Measurements from ENCODE around the gene AUTS2. TPM values are rescaled to one million over a fixed set of nuclear protein-coding genes. Genes with fewer than 3 reads are reported as not detected.

Gene AUTS2
- total RNA-seq, 1 experiment from 2014 or later = not detected

GRCh38 chr7:70384891-70385290, 786.6 kb downstream of the AUTS2 start:
- Mint-ChIP-seq H3K36me3 (ENCODE audit: insufficient read depth, unreplicated experiment) (no peaks in the 10 kb centered on the region), H3K27ac (ENCODE audit: unreplicated experiment) (no peak overlapping the region), H3K4me1 (ENCODE audit: low read depth, unreplicated experiment) (no peaks in the 10 kb centered on the region), H3K9me3 (ENCODE audit: low read depth, unreplicated experiment) (peaks cover 7% of the 10 kb centered on the region), H3K4me3 (ENCODE audit: low read depth, unreplicated experiment) (no peak overlapping the region), H3K27me3 (ENCODE audit: unreplicated experiment) (no peaks in the 10 kb centered on the region)
- intact Hi-C loops (cut with micrococcal nuclease; ENCODE audit: unreplicated experiment) = no loop called here
- BruUV-seq (replicated peaks) = no TSS peak
- no peak for DNase-seq
- no peak for TF ChIP-seq CTCF (IDR thresholded peaks at IDR 0.05; ENCODE audit: unreplicated experiment)
- CTCF ChIA-PET = no interaction called here

DNA sequence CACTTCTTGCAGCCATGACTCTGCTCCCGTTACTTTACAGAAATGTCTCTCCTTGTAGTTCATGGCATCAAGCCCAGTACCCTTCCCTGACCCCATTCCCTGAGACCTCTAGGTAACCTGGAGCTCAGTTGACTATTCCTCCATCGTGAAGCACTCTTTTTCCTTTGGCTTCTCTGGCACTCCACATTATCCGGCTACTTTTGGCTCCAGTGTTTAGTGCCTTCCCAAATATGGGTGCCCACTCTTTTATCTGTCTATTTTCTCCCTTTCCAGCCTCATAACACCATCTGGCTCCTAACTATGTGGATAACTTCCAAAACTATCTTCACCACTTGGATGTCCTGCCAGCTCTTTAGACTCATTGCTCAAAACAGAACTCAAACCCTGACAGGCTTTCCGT, 788.9 kb downstream of the AUTS2 start:
- CTCF ChIA-PET = no interaction called here
- H3K27ac Mint-ChIP-seq (ENCODE audit: unreplicated experiment) = no peak overlapping the region
- no peaks in the 10 kb centered on the region for H3K36me3 Mint-ChIP-seq (ENCODE audit: insufficient read depth, unreplicated experiment)
- DNase-seq = no peak
- no peaks in the 10 kb centered on the region for H3K4me1 Mint-ChIP-seq (ENCODE audit: low read depth, unreplicated experiment)
- TF ChIP-seq CTCF (IDR thresholded peaks at IDR 0.05; ENCODE audit: unreplicated experiment) = no peak
- no TSS peak for BruUV-seq (replicated peaks)
- H3K9me3 Mint-ChIP-seq (ENCODE audit: low read depth, unreplicated experiment) = peaks cover 5% of the 10 kb centered on the region
- intact Hi-C loops (cut with micrococcal nuclease; ENCODE audit: unreplicated experiment) = no loop called here
- H3K4me3 Mint-ChIP-seq (ENCODE audit: low read depth, unreplicated experiment) = no peak overlapping the region
- no peaks in the 10 kb centered on the region for H3K27me3 Mint-ChIP-seq (ENCODE audit: unreplicated experiment)

- Mint-ChIP-seq H3K4me1 (ENCODE audit: low read depth, unreplicated experiment) (no peaks in the 10 kb centered on the region), H3K27me3 (ENCODE audit: unreplicated experiment) (no peaks in the 10 kb centered on the region), H3K4me3 (ENCODE audit: low read depth, unreplicated experiment) (no peak overlapping the region), H3K36me3 (ENCODE audit: insufficient read depth, unreplicated experiment) (no peaks in the 10 kb centered on the region), H3K9me3 (ENCODE audit: low read depth, unreplicated experiment) (no peaks in the 10 kb centered on the region), H3K27ac (ENCODE audit: unreplicated experiment) (no peak overlapping the region)
- TF ChIP-seq CTCF (IDR thresholded peaks at IDR 0.05; ENCODE audit: unreplicated experiment) = no peak
- no peak for DNase-seq
- intact Hi-C loops (cut with micrococcal nuclease; ENCODE audit: unreplicated experiment) = no loop called here
- CTCF ChIA-PET = interaction anchor here (0.6 kb wide), 1 partner anchor 444 kb away, joined by 4 read pairs; no protein-coding TSS in a partner anchor
- BruUV-seq (replicated peaks) = no TSS peak
Measured at GRCh38 chr7:70389531-70390151, 791.4 kb downstream of the AUTS2 start.

DNA sequence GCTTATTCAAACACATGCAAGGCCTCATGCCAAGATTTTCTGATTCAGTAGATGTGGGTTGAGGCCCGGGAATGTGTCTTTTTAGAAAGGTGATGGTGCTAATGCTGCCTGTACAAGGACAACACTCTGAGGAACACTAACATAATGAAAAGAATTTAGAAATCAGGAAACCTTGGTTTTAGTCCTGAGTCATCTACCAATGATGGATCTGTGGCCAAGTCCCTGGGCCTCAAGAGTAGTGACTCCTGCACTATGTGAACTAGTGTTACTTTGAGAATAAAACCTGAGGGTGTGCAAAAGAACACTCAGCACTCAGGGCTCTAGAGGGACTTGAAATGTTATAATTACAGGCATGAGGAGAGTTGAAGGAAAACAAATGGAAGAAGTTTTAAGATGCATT, 792.0 kb downstream of the AUTS2 start:
- H3K36me3 Mint-ChIP-seq (ENCODE audit: insufficient read depth, unreplicated experiment) = no peaks in the 10 kb centered on the region
- no peak overlapping the region for H3K4me3 Mint-ChIP-seq (ENCODE audit: low read depth, unreplicated experiment)
- no peak for TF ChIP-seq CTCF (IDR thresholded peaks at IDR 0.05; ENCODE audit: unreplicated experiment)
- CTCF ChIA-PET = interaction anchor here (0.6 kb wide), 1 partner anchor 444 kb away, joined by 4 read pairs; no protein-coding TSS in a partner anchor
- no peak overlapping the region for H3K27ac Mint-ChIP-seq (ENCODE audit: unreplicated experiment)
- no peaks in the 10 kb centered on the region for H3K4me1 Mint-ChIP-seq (ENCODE audit: low read depth, unreplicated experiment)
- no peak for DNase-seq
- H3K9me3 Mint-ChIP-seq (ENCODE audit: low read depth, unreplicated experiment) = no peaks in the 10 kb centered on the region
- no peaks in the 10 kb centered on the region for H3K27me3 Mint-ChIP-seq (ENCODE audit: unreplicated experiment)
- intact Hi-C loops (cut with micrococcal nuclease; ENCODE audit: unreplicated experiment) = no loop called here
- BruUV-seq (replicated peaks) = no TSS peak
